Left lobe of liver (tissue), 2 donors: ENCODE measurements around the gene RGS6. TPM values are rescaled to one million over a fixed set of nuclear protein-coding genes. Genes with fewer than 3 reads are reported as not detected.

Experiments used
- ATAC-seq: fragments of 200-7000 bp; cut with Tn5 transposase; one replicate; pipeline ENCODE4 v1.9.1; 2020; ENCODE audit warnings: mild to moderate bottlenecking, moderate library complexity
- DNase-seq: peaks from one replicate; pipeline ENCODE4 v3.0.0-alpha.2; 2020; ENCODE audit warnings: low spot score
- total RNA-seq: library from RNA; stranded (reverse); gene quantifications from one replicate; pipeline ENCODE4 v1.2.1, GENCODE V29; 2021
- donor health status: DM: no; HTN: no; CAD: no; lungs with moderate emphysema.
- donor health status: DM: no; HTN: yes; CAD: no.

The RGS6 gene
- total RNA-seq, 1 donor from 2014 or later = not detected

DNA sequence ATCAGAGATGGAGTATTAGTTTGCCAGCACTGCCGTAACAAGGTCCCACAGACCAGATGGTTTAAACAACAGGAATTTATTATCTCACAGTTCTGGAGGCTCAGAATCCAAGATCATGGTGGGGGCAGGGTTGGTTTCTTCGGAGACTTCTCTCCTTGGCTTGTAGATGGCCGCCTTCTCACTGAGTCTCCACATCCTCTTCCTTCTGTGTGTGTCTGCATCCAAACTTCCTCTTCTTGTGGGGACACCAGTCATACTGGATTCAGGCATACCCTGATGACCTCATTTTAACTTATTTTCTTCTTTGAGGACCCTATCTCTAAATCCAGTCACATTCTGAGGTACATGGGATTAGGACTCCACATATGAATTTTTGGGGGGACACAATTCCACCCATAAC, 455.5 kb downstream of the RGS6 start:
- DNase-seq (no peak), ATAC-seq (no peak)

GRCh38 chr14:72389200-72389599, 457.0 kb downstream of the RGS6 start:
- DNase-seq (no peak), ATAC-seq (no peak)

GRCh38 chr14:72401101-72401625, 468.9 kb downstream of the RGS6 start:
- no peak for ATAC-seq
- DNase-seq = no peak

DNA sequence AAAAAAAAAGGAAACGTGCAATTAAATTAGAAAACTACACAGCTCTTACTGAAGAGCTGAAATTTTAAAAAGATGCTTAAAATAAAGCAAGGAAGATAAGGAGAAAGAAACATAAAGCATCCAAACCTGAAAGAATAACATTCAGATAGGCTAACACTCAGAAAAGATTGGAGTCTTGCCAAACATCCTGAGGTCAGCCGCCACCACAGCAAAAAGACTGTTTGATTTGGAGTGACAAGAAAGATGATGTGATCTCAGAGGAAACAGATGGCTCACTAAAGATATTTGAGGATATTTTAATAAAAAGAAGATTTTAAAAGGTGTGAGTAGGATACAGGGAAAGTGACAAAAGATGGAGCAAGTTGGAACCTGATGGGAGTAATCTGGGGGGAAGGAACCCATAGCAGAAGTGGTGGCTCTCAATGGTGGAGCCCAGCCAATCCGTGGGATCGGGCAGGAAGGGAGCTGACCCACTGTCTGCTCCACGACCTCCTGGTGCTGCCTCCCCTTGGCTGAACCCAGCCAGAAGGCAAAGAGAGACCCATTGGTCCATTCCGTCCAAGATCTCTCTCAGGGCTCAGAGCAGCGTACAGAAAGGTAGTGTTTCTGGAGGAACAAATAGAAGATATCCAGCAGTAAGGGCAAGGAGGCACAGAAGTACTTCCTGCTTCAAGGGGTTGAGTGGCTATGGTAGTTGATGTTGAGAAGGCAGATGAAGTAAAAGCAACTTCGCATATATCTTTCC, 469.6 kb downstream of the RGS6 start:
- ATAC-seq = no peak
- DNase-seq = no peak

- DNase-seq = no peak
- ATAC-seq = no peak
Observed at GRCh38 chr14:72402377-72402772, 470.1 kb downstream of the RGS6 start.

GRCh38 chr14:72404106-72404774, 472.0 kb downstream of the RGS6 start:
- no peak for ATAC-seq
- DNase-seq = no peak

DNA sequence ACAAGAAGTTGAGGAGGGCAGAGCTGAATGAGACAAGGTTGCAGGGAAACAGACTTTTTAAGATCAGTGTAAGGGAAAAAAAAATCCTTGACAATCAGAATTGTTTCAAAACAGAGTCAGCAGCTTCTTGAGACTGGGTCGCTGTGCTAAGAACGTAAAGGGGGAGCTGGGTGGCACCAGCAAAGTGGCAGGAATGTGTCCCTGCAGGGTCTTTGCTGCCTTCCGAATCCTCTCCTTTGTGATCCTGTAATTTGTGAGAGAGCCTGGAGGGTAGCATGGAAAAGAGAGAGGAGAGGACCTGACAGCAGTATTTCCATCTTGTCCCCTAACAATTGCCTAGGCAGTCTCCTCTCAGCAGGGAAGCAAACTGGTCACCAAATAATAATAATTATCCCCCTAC, 472.8 kb downstream of the RGS6 start:
- DNase-seq (no peak), ATAC-seq (no peak)

- no peak for ATAC-seq
- DNase-seq = no peak
Observed at GRCh38 chr14:72408020-72408419, 475.8 kb downstream of the RGS6 start.

GRCh38 chr14:72409047-72409446, 476.8 kb downstream of the RGS6 start:
- ATAC-seq (no peak), DNase-seq (no peak)

DNA sequence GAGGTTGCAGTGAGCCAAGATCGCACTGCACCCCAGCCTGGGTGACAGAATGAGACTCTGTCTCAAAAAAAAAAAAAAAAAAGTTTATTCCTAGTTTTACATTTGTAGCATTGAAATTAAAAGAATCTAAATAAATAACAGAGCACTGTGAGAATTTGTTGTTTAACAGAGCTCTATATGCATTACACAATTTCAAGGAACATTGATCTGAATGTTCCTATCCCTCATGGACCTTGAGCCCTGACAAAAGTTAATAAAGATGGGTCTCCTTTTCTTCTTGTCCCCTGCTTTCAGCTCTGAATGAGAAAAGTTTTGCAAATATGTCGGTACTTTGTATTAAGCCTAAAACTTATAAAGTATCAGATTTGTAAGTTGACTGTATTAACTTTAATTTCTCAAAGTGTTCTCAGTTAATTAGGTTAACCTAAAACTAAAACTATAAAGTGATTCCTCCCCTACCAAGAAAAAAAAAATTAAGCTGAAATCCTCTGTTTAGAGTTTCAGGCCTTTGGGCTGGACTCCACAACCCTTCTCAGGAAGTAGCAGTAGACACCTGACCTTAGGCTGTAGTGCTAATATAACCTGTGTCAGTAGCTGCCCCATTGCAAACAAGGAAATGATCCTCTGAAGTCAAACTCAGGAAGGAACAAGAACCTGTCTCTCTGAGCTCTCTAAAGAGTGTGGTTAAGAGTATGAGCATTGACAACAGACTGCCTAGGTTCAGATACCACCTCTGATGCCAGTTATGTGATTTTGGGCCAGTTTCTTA, 484.0 kb downstream of the RGS6 start:
- peak; percentile 60 for ATAC-seq

GRCh38 chr14:72416892-72417291, 484.7 kb downstream of the RGS6 start:
- ATAC-seq (peak; percentile 77), DNase-seq (no peak)

More for the DNA sequence above, 484.0 kb downstream of the RGS6 start:
- no peak for DNase-seq

- no peak for DNase-seq
- ATAC-seq = no peak
Observed at GRCh38 chr14:72418806-72419205, 486.6 kb downstream of the RGS6 start.

DNA sequence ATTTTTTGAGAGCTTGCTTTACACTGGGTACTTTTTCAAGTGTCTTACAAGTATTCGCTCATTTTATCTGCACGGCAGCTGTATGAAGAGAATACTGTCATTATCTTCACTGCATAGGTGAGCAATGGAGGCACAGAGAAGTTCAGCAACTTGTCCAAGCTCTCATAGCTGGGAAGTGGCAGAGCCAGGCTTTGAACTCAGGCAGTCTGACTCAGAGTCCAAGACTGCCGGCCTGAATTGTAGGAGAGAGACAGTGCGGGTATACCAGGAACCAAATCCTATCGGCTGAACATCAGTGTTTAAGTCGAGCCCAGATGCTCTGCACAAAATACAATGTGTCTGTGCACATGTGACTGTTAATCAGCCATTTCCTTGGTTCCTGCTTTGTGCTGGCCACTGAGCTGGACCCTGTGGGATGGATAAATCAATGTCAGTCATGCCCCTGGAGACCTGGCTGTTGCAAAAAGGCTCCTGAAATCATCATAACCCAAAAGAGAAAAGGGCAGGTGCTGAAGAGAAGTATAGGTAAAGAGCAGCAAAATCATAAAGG, 487.1 kb downstream of the RGS6 start:
- DNase-seq (no peak), ATAC-seq (no peak)

GRCh38 chr14:72420749-72421474, 488.7 kb downstream of the RGS6 start:
- DNase-seq = peak; percentile 55
- peak; percentile 72 for ATAC-seq

GRCh38 chr14:72423957-72424356, 491.7 kb downstream of the RGS6 start:
- ATAC-seq (no peak), DNase-seq (no peak)

- ATAC-seq = no peak
- DNase-seq = no peak
Observed at GRCh38 chr14:72430457-72430856, 498.2 kb downstream of the RGS6 start.

GRCh38 chr14:72432748-72433147, 500.5 kb downstream of the RGS6 start:
- DNase-seq (no peak), ATAC-seq (no peak)

GRCh38 chr14:72433511-72433910, 501.3 kb downstream of the RGS6 start:
- DNase-seq (no peak), ATAC-seq (no peak)

DNA sequence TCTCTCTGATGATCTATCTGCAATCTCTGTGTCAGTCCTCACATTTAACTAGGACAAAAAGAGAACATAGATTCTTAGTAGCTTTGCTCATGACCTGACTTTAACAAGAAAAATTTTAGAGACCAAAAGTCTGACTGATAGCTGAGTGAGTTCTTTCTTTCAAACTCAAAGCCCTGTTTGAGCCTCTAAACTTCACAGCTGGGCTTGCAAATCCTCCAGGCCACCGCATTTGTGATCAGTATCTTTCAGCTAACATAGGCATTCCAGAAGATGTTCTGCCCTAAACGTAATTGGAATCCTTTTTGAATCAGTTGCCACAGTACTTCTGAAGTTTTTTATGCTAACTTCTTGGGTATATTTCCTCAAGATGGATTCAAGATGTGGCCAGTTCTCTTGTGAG, 502.6 kb downstream of the RGS6 start:
- ATAC-seq (no peak), DNase-seq (no peak)

DNA sequence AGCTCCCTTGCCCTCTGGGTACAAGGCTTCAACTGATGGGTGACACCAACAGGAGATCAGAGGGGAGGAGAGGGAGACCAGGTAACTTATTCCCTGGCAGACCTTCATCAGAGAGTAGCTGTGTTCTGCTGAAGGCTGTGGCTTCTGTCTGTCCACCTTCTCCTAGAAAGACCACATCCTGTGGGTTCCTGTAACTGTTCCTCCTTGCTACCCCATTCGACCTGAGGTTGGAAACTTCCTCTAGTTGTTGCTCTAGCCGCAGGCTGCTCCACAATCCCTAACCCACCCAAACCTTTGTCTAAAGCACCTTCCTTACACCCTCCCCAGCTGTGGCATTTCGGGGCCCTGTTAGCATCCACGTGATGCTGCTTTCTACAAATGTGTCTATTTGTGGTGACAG, 507.5 kb downstream of the RGS6 start:
- ATAC-seq = no peak
- DNase-seq = no peak

GRCh38 chr14:72443256-72443655, 511.0 kb downstream of the RGS6 start:
- no peak for ATAC-seq
- DNase-seq = no peak
